ENCODE measurements around the gene RUNDC3A.

DNA sequence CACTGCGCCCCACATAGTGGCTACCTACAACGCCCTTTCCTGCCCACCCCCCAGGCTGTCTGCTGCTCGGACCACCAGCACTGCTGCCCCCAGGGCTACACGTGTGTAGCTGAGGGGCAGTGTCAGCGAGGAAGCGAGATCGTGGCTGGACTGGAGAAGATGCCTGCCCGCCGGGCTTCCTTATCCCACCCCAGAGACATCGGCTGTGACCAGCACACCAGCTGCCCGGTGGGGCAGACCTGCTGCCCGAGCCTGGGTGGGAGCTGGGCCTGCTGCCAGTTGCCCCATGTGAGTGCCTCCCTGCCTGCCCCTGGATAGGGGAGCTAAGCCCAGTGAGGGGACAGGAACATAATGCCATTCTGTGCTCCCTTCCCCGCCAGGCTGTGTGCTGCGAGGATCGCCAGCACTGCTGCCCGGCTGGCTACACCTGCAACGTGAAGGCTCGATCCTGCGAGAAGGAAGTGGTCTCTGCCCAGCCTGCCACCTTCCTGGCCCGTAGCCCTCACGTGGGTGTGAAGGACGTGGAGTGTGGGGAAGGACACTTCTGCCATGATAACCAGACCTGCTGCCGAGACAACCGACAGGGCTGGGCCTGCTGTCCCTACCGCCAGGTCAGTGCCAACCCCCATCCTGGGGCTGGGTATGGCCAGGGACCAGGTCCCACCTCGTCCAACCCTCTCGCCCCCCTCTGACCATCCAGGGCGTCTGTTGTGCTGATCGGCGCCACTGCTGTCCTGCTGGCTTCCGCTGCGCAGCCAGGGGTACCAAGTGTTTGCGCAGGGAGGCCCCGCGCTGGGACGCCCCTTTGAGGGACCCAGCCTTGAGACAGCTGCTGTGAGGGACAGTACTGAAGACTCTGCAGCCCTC lies 43.8 kb downstream of the RUNDC3A start:
- TF ChIP-seq, protein P1, sequence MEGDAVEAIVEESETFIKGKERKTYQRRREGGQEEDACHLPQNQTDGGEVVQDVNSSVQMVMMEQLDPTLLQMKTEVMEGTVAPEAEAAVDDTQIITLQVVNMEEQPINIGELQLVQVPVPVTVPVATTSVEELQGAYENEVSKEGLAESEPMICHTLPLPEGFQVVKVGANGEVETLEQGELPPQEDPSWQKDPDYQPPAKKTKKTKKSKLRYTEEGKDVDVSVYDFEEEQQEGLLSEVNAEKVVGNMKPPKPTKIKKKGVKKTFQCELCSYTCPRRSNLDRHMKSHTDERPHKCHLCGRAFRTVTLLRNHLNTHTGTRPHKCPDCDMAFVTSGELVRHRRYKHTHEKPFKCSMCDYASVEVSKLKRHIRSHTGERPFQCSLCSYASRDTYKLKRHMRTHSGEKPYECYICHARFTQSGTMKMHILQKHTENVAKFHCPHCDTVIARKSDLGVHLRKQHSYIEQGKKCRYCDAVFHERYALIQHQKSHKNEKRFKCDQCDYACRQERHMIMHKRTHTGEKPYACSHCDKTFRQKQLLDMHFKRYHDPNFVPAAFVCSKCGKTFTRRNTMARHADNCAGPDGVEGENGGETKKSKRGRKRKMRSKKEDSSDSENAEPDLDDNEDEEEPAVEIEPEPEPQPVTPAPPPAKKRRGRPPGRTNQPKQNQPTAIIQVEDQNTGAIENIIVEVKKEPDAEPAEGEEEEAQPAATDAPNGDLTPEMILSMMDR (conservative IDR thresholded peaks at IDR 0.05; ENCODE audit: low read depth, low read length) = no peak
- no peak for TF ChIP-seq EZH2phosphoT487 (IDR thresholded peaks at IDR 0.05; ENCODE audit: borderline replicate concordance, low read length)
- TF ChIP-seq EZH2 (IDR thresholded peaks at IDR 0.05; ENCODE audit: low read length, unreplicated experiment) = no peak

Measured in PC-3 (cell line).